B cell (primary cell): ENCODE results near the gene DCHS1. TPM values are rescaled to one million over a fixed set of nuclear protein-coding genes. Genes with fewer than 3 reads are reported as not detected.

Experiments used
- ATAC-seq: fragments of 200-7000 bp; cut with Tn5 transposase; one replicate; pipeline ENCODE4 v1.10.0; 2021; ENCODE audit warnings: low read depth, mild to moderate bottlenecking, moderate number of reproducible peaks, moderate library complexity
- CTCF ChIA-PET: fragments of 350-600 bp; sonication (Branson Sonifier 250); formaldehyde crosslinking; loops from one replicate; lab custom pipeline; 2021; ENCODE audit warnings: antibody characterized with exemption, inconsistent platforms; lab: Charles Lee
- POLR2A ChIA-PET: fragments of 350-600 bp; sonication (Branson Sonifier 250); formaldehyde crosslinking; loops from one replicate; lab custom pipeline; 2021; ENCODE audit warnings: antibody characterized with exemption; lab: Charles Lee
- DNase-seq: peaks from one replicate; pipeline ENCODE4 v3.0.0; 2013
- H2AFZ ChIP-seq: 2 replicates; pipeline ENCODE4 v1.6.1; 2012; ENCODE audit warnings: mild to moderate bottlenecking, low read depth, low read length; ENCODE audit not compliant: insufficient read depth, poor library complexity, severe bottlenecking
- H3K27ac ChIP-seq, 2 donors: 1 replicate in 1 of 2; 2 replicates in 1 of 2; pipeline ENCODE4 v1.5.1; 2012 to 2013; ENCODE audit warnings: low read length in 2 of 2, mild to moderate bottlenecking in 2 of 2, moderate library complexity in 1 of 2
- H3K27me3 ChIP-seq, 4 experiments: fragments of 200-600 bp in 1 of 4; sonication (generic) in 1 of 4; replicated peaks in 1 of 4; 1 replicate in 2 of 4; 2 replicates in 2 of 4; pipeline versions ENCODE4 v1.6.1 to v1.7.0; 2013 to 2016; ENCODE audit warnings: low read length in 3 of 4, mild to moderate bottlenecking in 2 of 4, mixed read lengths in 1 of 4, moderate library complexity in 1 of 4; ENCODE audit not compliant: insufficient read depth in 4 of 4, control insufficient read depth in 3 of 4; ENCODE audit errors: control extremely low read depth in 1 of 4
- H3K36me3 ChIP-seq, 2 experiments: replicated peaks in 1 of 2; 1 replicate in 1 of 2; 2 replicates in 1 of 2; pipeline versions ENCODE4 v1.6.1 to v1.7.1; 2013; ENCODE audit warnings: low read length in 1 of 2; ENCODE audit not compliant: insufficient read depth in 2 of 2, control insufficient read depth in 1 of 2; ENCODE audit errors: control extremely low read depth in 1 of 2, extremely low read depth in 1 of 2
- H3K4me1 ChIP-seq, 2 donors: fragments of 200-600 bp in 1 of 2; sonication (generic) in 1 of 2; 1 replicate in 1 of 2; 2 replicates in 1 of 2; pipeline versions ENCODE4 v1.5.1 to v1.6.1; 2013 to 2017; ENCODE audit warnings: low read length in 2 of 2; ENCODE audit not compliant: control insufficient read depth in 2 of 2, insufficient read depth in 2 of 2
- H3K4me2 ChIP-seq: replicated peaks from 2 replicates; pipeline ENCODE3; 2012; ENCODE audit warnings: mild to moderate bottlenecking, low read depth, low read length; ENCODE audit not compliant: poor library complexity, severe bottlenecking
- H3K4me3 ChIP-seq, 5 experiments: fragments of 200-600 bp in 1 of 5; sonication (generic) in 1 of 5; 1 replicate in 3 of 5; 2 replicates in 2 of 5; pipeline versions ENCODE4 v1.5.1 to v1.7.0; 2011 to 2016; ENCODE audit warnings: low read length in 4 of 5, mild to moderate bottlenecking in 4 of 5, low read depth in 2 of 5, control low read depth in 1 of 5, moderate library complexity in 1 of 5; ENCODE audit not compliant: insufficient read depth in 1 of 5; ENCODE audit errors: control extremely low read depth in 1 of 5, extremely low read depth in 1 of 5
- H3K79me2 ChIP-seq: fragments of 200-600 bp; sonication (generic); one replicate; pipeline ENCODE4 v1.6.0; 2016; ENCODE audit warnings: low read length; ENCODE audit not compliant: control insufficient read depth, insufficient read depth
- H3K9ac ChIP-seq: fragments of 200-600 bp; sonication (generic); 2 replicates; pipeline ENCODE4 v1.6.1; 2017; ENCODE audit warnings: mild to moderate bottlenecking, low read length, moderate library complexity
- H3K9me3 ChIP-seq, 3 donors: one replicate each; pipeline versions ENCODE4 v1.6.1 to v1.7.1; 2013; ENCODE audit warnings: low read length in 2 of 3; ENCODE audit not compliant: control insufficient read depth in 2 of 3, insufficient read depth in 1 of 3; ENCODE audit errors: control extremely low read depth in 1 of 3
- H4K20me1 ChIP-seq: 2 replicates; pipeline ENCODE4 v1.6.0; 2012; ENCODE audit warnings: mild to moderate bottlenecking, low read length; ENCODE audit not compliant: insufficient read depth, control insufficient read depth, poor library complexity, severe bottlenecking
- H3K27ac Mint-ChIP-seq: one replicate; pipeline ENCODE4 v1.8.0; 2021; ENCODE audit warnings: mixed read lengths
- H3K27me3 Mint-ChIP-seq: one replicate; pipeline ENCODE4 v1.8.0; 2021; ENCODE audit warnings: mixed read lengths
- H3K4me1 Mint-ChIP-seq: one replicate; pipeline ENCODE4 v1.8.0; 2021; ENCODE audit warnings: mixed read lengths
- H3K4me3 Mint-ChIP-seq: one replicate; pipeline ENCODE4 v1.8.0; 2021; ENCODE audit warnings: mixed read lengths
- H3K9me3 Mint-ChIP-seq: one replicate; pipeline ENCODE4 v1.8.0; 2022; ENCODE audit warnings: mixed read lengths; ENCODE audit not compliant: insufficient read depth
- EZH2 ChIP-seq: IDR thresholded peaks from 2 replicates; pipeline ENCODE4 v1.6.1; 2012; ENCODE audit warnings: borderline replicate concordance, low read depth, mild to moderate bottlenecking, moderate library complexity, low read length; ENCODE audit not compliant: insufficient read depth, poor library complexity, severe bottlenecking
- WGBS: methylation state at CpG from one replicate; pipeline ENCODE4 v1.1.5; 2013; ENCODE audit warnings: missing lambda C conversion rate; ENCODE audit not compliant: insufficient coverage; 5-methylcytosine and 5-hydroxymethylcytosine counted together
- intact Hi-C: fragments of 100-400 bp; cut with micrococcal nuclease; formaldehyde crosslinking; loops from one replicate; pipeline ENCODE4 v1.10.0; 2022
- polyA plus RNA-seq: library from polyadenylated mRNA; depleted of rRNA; stranded (reverse); fragments of >200 nt; gene quantifications from 2 replicates; pipeline ENCODE4 v1.2.3, GENCODE V29; 2012
- total RNA-seq, 2 donors: library from RNA; stranded (reverse); fragments of 120-200 nt in 1 of 2; gene quantifications; 1 replicate in 1 of 2; 2 replicates in 1 of 2; pipeline versions ENCODE4 v1.2.3 to v1.2.4, GENCODE V29; 2013 to 2022
- TF ChIP-seq, protein P1 (sequence below): fragments of 200-600 bp; IDR thresholded peaks from one replicate; pipeline ENCODE4 v1.8.0; 2022; ENCODE audit warnings: antibody characterized with exemption, mild to moderate bottlenecking

DCHS1 gene
- total and polyA plus RNA-seq, 2 donors (not counting 1 experiment from before 2014, with no cell fraction given) = 0.31 to 0.84 TPM

DNA sequence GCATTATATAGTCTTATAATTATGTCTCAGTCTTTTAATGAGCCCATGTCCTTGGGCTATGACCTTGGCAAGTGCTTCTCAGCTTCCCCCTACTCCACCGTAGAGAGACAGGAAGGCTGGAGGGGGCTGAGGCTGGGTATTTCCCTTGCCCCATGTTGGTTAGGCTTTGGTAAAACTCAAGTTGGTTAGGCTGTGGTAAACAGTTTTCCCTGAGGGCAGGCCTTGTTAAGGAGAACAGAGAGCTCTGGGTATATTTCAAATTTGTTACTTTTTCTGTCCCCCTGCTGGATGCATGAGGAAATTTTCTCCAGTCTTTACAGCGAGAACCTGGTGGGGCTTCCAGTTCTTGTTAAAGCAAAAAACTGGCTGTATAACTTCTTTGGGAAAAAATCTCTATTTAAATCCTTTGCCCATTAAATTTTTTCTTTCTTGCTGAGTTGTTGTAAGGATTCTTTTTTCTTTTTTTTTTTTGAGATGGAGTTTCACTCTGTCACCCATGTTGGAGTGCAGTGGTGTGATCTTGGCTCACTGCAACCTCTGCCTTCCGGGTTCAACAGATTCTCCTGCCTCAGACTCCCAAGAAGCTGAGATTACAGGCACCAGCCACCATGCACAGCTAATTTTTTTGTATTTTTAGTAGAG is 12.2 kb upstream of the DCHS1 start:
- peak; percentile 79 for ATAC-seq
- Histone ChIP-seq H3K4me2 (no peak overlapping the region), H3K9ac (no peak overlapping the region), H3K4me3 (no peak overlapping the region), H3K79me2 (no peaks in the 10 kb centered on the region), H2AFZ (peak overlapping the region; percentile 12), H3K27me3 (no peaks in the 10 kb centered on the region), H3K9me3 (no peaks in the 10 kb centered on the region), H3K27ac (no peak overlapping the region), H4K20me1 (no peaks in the 10 kb centered on the region), H3K4me1 (peaks cover 0 to 5% of the 10 kb centered on the region in 2 donors), H3K36me3 (no peaks in the 10 kb centered on the region)
- POLR2A ChIA-PET = interaction anchor here (0.7 to 0.9 kb wide), 3 partner anchors 49 to 186 kb away, joined by 3 to 7 read pairs (median 4); partner anchors contain the start of genes TIMM10B and TPP1
- Mint-ChIP-seq H3K27ac (peak overlapping the region; percentile 34), H3K9me3 (no peaks in the 10 kb centered on the region), H3K27me3 (peaks cover 6% of the 10 kb centered on the region), H3K4me1 (peaks cover 5% of the 10 kb centered on the region), H3K4me3 (no peak overlapping the region)
- intact Hi-C loops = loop anchor here (1.0 kb wide), 4 partner anchors 49 to 289 kb away; partner anchors contain the start of genes ILK, RRP8 and TPP1
- WGBS = no CpG with 5 or more reads among the region's 3 CpGs
- CTCF ChIA-PET = interaction anchor here (0.6 to 4.1 kb wide), 28 partner anchors 9 to 1310 kb away, joined by 3 to 52 read pairs (median 6); partner anchors contain the start of genes DCHS1, ILK, MRPL17 and RRP8
- DNase-seq = peak; percentile 70
- TF ChIP-seq, protein P1, sequence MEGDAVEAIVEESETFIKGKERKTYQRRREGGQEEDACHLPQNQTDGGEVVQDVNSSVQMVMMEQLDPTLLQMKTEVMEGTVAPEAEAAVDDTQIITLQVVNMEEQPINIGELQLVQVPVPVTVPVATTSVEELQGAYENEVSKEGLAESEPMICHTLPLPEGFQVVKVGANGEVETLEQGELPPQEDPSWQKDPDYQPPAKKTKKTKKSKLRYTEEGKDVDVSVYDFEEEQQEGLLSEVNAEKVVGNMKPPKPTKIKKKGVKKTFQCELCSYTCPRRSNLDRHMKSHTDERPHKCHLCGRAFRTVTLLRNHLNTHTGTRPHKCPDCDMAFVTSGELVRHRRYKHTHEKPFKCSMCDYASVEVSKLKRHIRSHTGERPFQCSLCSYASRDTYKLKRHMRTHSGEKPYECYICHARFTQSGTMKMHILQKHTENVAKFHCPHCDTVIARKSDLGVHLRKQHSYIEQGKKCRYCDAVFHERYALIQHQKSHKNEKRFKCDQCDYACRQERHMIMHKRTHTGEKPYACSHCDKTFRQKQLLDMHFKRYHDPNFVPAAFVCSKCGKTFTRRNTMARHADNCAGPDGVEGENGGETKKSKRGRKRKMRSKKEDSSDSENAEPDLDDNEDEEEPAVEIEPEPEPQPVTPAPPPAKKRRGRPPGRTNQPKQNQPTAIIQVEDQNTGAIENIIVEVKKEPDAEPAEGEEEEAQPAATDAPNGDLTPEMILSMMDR = peak; percentile 75
- TF ChIP-seq EZH2 = no peak
